ENCODE results near the gene RYK.
A peak's percentile ranks its signal among the peaks of the same experiment; 100 is the strongest.
"Not testable (repeated sequence)": the region's sequence is repeated elsewhere in the genome, so short reads cannot be mapped to it uniquely, and the experiment has no call there.

The RYK gene

DNA sequence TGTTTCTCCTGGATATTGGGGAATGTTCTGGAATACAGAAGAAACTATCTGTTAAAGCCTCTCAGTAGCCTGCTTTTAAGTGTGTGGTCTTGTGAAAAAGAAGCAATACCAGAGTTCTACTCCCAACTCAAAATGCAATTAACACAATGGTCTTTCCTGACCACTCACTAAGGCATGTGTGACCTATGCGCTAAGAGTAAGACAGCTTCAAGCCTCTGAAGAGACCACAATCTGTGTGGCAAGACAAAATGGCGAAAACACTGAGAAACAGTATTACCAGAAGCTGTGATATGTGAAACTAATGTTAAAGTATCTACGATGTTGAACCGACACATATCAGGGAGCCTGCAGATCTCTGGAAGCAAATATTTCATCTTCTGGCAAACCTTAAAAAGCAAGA, 33.8 kb downstream of the RYK start:
- no peak for DNase-seq (ENCODE audit: low read depth, low spot score)

DNA sequence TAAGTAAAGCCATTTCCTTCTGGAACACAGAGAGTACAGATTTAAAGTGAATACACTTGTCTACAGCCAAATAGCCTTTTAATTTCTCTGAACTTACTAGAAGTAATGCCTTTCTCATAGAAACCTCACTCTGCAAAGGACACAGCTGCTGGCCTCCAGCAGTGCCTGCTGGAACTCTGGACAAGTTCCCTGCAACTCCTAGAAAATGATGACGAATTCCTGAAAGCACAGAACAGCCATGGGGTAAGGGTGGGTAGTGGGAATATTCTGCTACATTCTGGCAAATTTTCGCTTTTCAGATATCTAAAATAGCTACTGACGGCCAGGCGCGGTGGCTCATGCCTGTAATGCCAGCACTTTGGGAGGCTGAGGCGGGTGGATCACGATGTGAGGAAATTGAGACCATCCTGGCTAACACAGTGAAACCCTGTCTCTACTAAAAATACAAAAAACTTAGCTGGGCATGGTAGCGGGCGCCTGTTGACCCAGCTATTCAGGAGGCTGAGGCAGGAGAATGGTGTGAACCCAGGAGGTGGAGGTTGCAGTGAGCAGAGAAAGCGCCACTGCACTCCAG, 34.4 kb downstream of the RYK start:
- DNase-seq (ENCODE audit: low read depth, low spot score), result peak; percentile 28

DNA sequence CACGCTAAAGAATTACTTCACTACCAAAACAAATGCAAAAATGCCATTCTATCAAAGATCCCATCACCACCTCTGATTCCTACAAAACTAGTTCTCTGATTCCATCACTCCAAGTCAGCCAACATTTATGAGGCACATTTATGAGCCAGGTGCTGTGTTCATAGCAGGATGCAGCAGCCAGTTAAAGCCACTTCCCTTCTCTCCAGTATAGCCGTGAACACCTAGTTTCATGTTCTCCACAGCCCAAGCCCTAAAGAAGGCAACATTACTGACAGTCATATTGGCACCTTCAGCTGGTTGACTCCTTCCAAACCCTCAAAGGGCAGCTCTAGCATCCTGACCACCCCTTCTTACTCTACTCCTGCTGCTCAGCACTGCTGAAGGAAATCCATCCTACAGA, 36.4 kb downstream of the RYK start:
- DNase-seq (ENCODE audit: low read depth, low spot score), result no peak

DNA sequence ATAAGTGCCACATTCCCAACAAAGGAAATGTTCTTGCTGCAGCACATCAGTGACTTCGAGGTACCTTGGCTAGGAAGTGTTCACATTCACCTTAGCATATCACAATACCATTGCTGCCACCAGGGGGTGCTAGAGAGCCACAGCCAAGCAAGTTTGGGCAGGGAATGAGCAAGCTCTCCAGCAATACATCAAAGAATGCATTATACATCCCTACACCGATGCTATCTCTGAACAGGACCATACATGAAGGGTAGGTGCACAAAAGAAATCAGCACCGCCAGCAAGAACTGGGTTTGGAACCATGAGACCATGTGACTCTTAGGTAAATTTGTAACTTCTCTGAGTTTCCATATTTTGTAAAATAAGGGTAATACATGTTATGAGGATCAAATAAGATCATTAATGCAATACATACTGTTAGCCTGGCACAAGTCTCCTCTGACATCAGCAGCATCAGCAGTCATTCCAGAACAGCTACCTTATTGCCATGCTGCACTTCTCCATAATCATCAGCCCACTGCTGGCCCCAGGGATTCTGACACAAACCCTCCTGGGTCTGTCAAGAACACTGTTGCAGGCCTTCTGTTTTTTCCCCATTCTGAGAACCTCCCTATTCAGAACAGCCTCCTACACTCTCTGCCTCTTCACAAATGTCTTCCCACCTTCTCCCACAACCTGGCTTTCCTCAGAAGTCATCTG, 37.5 kb downstream of the RYK start:
- DNase-seq (ENCODE audit: low read depth, low spot score), result peak; percentile 59

DNA sequence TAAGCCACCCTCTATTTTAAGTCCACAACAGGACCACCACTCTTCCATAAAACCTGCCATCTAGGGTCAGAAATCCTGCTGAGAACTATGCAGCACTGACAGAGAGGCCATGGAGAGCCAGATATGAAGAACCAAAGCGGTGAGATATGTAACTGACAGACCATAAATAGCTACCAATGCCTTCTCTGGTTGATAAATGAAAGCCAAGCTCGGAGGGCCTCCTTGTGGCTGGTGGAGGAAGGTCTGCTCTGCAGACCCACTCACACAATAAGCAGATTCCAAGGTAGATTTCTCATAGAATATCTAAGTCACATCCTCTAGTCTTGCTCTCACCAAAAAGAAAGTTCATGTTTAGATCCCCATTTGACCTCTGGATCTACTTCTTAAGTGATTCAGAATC, 38.9 kb downstream of the RYK start:
- peak; percentile 43 for DNase-seq (ENCODE audit: low read depth, low spot score)

DNA sequence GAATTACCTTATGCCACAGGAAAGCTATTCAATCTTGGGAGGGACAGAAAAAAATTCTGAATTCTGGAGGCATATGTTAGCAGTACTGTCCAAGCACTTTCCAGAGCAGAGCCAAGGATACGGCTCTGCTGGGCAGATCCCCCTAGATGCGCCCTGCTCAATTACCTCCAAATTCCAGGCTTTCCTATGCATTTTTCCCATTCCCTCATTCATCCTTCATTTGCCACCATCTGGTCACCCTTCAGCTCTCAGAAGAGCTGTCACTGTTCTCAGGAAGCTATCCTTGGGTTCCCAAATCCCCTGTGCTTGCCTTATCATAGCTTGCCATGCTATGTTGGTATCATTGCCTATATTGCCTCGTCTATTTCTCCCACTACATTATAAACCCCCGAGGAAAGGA, 45.2 kb downstream of the RYK start:
- DNase-seq (ENCODE audit: low read depth, low spot score), result no peak

DNA sequence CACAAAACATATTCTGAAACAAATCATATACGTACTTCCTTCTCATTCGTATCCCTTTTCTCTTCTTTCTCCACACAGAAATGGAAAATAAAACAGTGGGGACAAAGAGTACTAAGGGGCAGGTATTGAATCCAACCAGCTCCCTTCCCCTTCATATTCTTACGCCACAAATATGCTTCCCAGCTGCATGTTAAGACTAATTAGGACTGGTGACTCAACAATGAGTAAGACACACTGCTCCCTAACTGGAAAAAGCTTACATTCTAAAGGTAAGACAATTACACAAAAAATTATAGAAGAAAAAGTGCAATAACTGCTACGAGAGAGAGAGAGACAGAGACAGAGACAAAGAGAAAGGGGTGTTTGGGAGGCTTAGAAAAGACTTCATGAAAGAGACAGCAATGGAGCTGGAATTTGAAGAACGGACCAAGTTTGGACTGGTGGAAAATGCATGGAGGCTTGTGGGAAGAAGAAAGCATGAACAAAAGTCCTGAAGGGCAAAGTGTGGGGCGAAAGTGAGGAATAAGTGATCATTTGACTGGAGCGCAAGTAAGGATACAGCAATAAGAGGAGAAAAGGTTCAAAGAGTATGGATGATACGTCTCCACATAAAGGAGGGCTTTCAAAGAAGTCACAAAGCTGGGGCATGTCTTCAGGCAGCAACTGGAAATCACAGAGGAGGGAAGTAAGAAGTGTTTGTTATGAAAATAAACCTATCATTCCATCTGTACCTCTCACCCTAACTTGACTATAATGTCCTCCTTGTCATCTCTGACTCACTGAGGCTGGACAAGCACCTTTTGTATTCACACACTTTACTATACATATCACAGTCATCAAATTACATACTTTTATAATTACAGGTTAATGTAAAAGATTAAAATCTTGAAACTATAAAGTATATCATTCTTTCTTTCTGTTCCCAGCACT, 49.2 kb downstream of the RYK start:
- DNase-seq (ENCODE audit: low read depth, low spot score), result no peak

DNA sequence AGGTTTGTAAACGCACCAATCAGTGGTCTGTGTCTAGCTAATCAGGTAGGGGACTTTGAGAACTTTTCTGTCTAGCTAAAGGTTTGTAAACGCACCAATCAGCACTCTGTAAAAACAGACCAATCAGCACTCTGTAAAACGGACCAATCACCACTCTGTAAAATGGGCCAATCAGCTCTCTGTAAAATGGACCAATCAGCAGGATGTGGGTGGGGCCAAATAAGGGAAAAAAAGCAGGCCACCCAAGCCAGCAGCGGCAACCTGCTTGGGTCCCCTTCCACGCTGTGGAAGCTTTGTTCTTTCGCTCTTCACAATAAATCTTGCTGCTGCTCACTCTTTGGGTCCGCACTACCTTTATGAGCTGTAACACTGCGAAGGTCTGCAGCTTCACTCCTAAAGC, 50.8 kb downstream of the RYK start:
- DNase-seq (ENCODE audit: low read depth, low spot score), result not testable (repeated sequence)

DNA sequence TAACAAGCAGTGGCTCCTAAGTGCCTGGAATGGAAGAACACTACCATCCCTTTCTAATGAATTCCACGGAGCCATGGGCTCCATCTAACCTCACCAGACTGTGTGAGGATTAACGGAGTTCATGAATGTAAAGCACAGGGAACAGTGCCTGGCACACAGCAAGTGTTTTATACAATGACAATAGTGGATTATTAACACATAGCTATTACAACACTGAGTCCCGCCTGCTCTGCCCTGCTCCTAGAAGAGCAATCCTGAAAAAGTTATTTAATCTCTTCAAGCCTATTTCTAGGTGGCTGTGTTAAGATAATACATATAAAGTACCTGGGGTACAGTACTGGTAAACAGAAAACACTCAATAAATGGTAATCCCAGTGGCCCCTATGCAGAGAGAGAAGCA, 51.4 kb downstream of the RYK start:
- DNase-seq (ENCODE audit: low read depth, low spot score), result no peak

DNA sequence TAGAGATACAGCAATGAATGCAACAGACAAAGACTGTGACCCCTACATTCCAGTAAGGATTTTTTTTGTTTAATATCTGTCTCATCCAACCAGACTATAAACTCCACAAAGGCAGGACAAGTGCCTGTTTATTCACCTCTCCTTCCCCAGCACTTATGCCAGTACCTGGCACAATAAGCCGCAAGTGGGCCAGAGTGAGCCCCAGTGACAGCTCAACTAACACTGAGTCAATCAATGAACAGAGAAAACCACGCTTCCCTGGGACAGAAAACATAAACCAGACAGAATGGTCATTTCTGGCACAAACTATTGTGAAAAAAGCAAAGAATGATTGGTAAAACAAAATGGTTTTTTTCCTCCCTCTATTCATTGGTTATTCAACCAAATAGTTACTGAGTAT, 52.2 kb downstream of the RYK start:
- no peak for DNase-seq (ENCODE audit: low read depth, low spot score)

DNA sequence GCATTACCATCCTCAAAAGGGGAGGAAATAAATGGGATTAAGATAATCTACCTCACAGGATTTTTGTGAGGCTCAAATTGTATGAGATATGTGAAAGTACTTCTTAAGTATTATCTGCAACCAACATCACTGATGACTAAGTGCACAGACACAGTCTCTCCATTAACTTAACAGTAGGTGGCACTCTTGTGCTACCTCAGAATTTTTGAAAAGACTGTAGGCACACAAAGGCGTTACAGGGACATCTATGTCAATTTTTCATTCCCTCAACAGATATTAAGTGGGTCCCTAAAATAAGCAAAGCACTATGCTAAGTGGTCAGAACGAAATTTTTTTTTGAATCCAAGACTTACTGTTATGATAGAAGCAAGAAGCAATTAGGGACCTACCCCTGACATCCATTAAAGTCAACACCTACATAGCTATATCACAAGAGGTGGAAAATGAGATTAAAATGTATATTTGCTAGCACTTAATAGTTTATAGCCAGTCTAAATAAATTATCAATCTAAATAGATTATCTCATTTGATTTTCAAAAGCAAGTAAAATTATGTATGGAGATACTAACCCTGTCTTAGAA, 52.9 kb downstream of the RYK start:
- no peak for DNase-seq (ENCODE audit: low read depth, low spot score)

DNA sequence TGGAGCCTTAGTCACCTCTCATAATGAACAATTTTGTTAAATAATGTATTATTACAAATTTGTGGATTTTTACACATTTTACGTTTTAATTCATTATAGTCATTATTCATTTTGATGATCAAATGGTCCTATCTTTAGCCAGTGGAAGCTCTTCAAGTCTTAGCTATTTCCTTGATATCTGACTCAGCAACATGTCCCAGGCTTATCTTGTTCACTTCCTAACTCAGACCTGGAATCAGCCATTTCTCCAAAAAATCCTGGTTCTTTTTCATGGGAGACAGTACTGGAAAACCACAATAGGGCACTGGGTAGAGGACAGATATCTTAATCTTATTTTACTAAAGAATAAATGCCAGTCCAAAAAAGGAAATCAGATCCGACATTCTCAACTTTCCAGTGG, 56.4 kb downstream of the RYK start:
- no peak for DNase-seq (ENCODE audit: low read depth, low spot score)

DNA sequence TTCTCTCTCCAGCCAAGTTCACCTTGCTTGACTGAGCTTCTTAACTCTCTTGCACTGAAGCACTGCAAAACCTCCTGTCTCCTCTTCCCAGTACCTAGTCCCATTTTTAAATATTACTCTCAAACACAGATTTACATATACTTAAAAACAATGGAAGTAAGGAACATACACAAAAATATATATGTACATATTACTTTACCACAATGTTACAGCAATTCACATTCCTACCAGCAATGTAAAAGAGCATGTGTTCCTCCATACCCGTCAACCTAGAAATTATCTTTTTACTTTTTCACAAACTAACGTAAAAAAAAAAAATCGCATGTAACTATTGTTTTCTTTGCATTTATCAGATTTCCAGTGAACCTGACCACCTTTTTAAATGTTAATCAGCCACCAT, 60.4 kb downstream of the RYK start:
- DNase-seq (ENCODE audit: low read depth, low spot score), result no peak

DNA sequence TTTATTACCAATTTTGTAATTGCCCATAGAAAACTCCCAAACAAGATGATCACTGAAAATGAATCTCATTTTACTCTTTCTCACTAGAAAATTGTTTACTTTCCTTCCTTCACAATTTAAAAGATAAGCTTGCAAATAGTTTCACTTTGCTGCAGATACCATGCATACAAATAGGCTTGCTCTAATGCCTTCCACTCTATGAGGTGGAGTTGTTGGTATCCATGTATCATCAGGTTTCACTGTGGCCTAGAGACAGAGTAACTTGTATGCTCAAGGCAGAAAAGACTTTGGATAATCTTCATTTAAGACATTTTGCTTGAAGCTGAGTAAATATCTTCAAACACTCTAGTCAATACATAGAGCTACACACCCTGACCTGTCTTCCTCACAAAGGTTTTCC, 60.8 kb downstream of the RYK start:
- no peak for DNase-seq (ENCODE audit: low read depth, low spot score)

DNA sequence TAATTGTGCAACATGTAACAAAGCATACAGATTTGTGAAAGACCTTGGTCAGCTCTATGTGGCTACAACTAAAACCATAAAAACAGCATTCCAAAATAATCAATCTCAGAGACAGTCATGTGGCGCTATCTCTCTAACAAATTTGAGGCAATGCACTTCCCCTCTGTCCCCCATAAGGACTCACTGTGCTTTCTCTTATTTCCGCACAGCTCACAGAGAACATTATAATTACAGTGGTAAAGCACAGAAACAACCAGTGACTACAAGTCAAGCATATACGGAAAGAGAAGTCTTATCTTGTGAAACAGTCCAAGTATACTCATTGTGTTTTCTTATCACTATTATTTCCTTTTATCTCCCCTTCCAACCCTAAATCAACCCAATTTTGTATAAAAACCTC, 64.3 kb downstream of the RYK start:
- no peak for DNase-seq (ENCODE audit: low read depth, low spot score)

DNA sequence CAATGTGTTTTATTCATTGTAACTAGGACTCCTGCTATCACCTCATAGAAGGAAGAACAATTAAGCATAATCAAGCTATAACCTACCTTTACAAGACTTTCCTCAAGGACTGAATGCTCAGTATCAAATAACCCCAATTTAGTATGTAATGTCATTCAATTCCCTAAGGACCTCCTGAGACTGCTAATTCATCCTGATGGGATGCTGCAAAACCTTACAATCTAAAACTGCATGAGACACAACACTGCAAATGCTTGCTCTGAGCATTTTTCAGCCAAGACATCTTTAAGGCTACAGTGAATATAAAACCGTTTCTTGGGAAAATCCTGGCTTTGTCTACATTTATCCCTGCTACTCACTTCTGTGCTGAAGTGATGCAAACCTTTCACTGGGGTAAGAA, 69.9 kb downstream of the RYK start:
- no peak for DNase-seq (ENCODE audit: low read depth, low spot score)

DNA sequence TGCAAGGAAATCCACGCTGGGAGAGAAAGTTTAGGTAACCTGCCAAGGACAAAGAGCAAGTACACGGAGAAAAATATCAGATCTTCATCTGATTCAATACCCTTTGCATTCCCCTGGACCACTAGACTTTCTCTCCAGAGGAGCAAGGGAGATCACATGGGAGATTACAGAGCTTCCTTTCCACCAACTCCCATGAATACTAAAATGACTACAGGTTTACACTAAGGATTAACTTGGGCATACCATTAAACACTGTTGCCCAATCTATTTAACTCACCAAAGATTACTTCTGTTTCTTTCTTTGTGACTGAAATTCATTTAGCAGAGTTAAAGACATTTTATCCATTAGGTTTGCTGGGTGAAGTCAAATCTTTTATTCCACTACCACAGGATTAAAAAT, 71.2 kb downstream of the RYK start:
- no peak for DNase-seq (ENCODE audit: low read depth, low spot score)

DNA sequence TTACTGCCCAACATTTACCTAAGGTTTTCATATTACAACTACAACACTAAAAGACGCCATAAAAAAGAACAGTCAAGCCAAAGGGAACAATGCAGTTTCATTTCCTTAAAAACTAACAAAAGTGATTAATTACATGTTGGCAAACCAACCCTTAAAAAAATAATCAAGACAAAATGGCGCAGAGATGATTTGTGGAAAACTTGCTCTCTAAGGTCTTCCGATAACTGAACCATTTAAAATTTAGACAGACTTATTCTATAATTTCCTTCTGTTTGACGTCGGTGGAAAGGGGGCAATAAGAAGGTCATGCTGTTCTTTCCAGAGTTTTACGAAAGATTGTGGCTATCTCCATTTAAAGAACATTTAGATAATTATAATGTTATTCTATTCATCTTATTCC, 87.6 kb downstream of the RYK start:
- DNase-seq (ENCODE audit: low read depth, low spot score), result no peak

DNA sequence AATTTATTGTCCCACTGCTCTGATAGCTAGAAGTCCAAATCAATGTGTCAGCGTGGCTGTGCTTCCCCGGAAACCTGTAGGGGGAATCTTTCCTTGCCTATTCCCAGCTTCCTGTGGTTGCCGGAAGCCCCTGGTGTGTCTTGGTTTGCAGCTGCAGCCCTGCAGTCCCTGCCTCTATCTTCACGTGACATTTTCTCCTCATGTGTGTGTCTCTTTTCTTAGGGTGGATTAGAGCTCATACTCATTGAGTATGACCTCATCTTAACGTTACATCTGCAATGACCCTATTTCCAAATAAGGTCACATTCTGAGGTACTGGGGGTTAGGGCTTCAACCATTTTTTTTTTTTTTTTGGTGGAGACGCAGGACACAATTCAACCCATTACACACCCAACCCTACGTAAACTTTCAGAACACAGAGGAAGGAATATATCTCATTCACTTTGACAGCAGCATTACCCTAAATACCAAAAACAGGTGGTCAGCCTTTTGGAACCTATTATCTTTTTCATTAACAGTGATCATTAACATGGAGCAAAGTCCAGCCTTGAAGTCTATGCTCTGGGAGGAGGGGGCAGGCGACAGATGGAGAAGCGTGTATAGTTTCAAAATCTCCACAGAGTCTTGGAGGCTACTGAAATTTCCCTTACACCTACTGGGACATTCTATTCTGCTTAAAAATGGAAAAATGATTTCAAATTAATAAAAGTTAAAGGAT, 88.6 kb downstream of the RYK start:
- DNase-seq (ENCODE audit: low read depth, low spot score), result no peak

DNA sequence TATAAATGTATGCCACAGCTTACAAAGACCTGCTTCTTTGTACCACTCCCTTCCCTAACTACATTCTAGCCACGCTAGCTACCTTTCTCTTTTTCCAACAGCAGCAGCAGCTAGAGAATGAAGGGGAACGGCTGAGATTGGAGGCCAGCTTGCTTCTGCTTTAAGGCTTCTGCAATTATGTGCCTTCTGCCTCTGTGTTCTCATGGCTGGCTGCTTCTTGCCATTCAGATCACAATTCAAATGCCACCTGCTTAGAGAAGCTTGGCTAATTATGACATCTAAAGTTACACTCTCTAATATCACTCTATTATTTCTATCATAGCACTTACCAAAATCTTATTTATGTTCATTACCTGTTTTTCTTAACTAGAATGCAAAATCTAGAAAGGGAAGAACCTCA, 95.2 kb downstream of the RYK start:
- DNase-seq (ENCODE audit: low read depth, low spot score), result no peak

DNA sequence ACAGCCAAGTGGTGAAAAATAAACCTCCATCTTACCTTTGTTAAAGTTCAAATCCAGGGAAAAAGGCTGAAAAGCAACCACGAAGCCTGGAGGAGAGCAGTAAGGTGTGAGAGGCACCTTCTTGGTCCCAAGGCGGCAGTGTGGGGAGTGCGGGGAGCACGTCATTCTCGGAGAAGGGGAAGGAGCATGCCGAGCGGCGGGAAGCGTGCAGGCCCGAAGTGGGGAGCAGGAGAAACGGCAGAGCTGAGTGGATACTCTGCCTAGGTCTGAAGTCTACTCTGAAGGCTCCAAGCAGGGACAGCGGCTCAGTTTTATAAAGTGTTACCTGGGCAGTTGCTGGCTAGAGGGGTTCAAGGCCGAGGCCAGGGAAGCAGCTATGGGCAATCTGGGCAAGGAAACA, 96.9 kb downstream of the RYK start:
- DNase-seq (ENCODE audit: low read depth, low spot score), result no peak

DNA sequence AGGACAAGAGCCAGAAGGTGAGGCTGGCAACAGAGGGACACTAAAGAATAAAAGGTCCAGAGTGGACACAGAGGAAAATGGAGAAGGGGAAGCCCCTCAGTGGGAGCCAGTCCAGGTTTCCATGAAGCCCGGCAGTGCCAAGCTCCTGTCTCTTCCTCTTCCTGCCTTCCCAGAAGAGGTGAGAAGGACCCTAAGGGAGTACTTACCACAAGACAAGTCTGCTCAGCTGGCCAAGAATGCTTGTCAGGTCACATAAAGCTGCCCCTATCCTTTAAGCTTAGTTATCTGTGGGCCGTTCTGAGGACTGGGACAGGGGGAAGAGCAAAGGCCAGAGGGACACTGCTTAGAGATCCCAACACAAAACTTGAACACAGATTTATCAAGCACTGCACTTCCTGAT, 100.2 kb downstream of the RYK start:
- DNase-seq (ENCODE audit: low read depth, low spot score), result no peak

Data from smooth muscle cell of the brain vasculature (primary cell).